HCT116 (cell line): Measurements from ENCODE around the gene MBNL2. TPM values are rescaled to one million over a fixed set of nuclear protein-coding genes. Genes with fewer than 3 reads are reported as not detected.

Source experiments
- ATAC-seq: fragments of 200-7000 bp; cut with Tn5 transposase; 2 replicates; pipeline ENCODE4 v1.9.1; 2020; ENCODE audit warnings: mild to moderate bottlenecking, moderate library complexity
- BruUV-seq: library from RNA; stranded (reverse); fragments of 400-500 nt; replicated peaks from 2 replicates; lab custom pipeline; 2021; lab: Mats Ljungman, UMichigan
- CTCF ChIA-PET: fragments of 300-600 bp; sonication (Branson Sonifier 250); formaldehyde crosslinking; loops from one replicate; lab custom pipeline; 2021; ENCODE audit warnings: antibody characterized with exemption; lab: Charles Lee
- POLR2A ChIA-PET: fragments of 300-600, 350-600 bp; sonication (Branson Sonifier 250); formaldehyde crosslinking; loops from one replicate; lab custom pipeline; 2021; ENCODE audit warnings: antibody characterized with exemption; lab: Charles Lee
- RAD21 ChIA-PET, 2 experiments: fragments of 300-600 bp; sonication (Branson Sonifier 250); formaldehyde crosslinking; loops; one replicate each; lab custom pipeline; 2023; ENCODE audit warnings: low total read pairs in 2 of 2; ENCODE audit not compliant: uncharacterized antibody in 2 of 2, unreplicated experiment in 2 of 2, low non-redundant PET in 1 of 2; lab: Charles Lee
- DNase-seq: peaks from one replicate; pipeline ENCODE4 v3.0.0-alpha.2; 2010; ENCODE audit warnings: low read depth, low spot score
- H2AFZ ChIP-seq: fragments of 200-600 bp; shearing (Covaris generic), sonication (generic); 2 replicates; pipeline ENCODE4 v1.6.1; 2017; ENCODE audit warnings: low read depth, mixed run types, mixed read lengths, antibody characterized with exemption, low read length; ENCODE audit not compliant: poor library complexity, severe bottlenecking
- H3K27ac ChIP-seq: 2 replicates; pipeline ENCODE4 v1.5.1; 2012; ENCODE audit warnings: low read depth, low read length
- H3K27me3 ChIP-seq: fragments of 200-600 bp; sonication (generic); 2 replicates; pipeline ENCODE4 v1.6.1; 2016; ENCODE audit warnings: mixed run types, low read length, mixed read lengths; ENCODE audit not compliant: insufficient read depth
- H3K36me3 ChIP-seq, 2 experiments: fragments of 200-500 bp in 1 of 2; fragments of 200-600 bp in 1 of 2; sonication (Bioruptor generic) in 1 of 2; sonication (generic) in 1 of 2; 2 replicates each; pipeline versions ENCODE4 v1.5.1 to v1.6.1; 2014 to 2016; ENCODE audit warnings: low read length in 2 of 2, inconsistent platforms in 1 of 2, mixed read lengths in 1 of 2, mixed run types in 1 of 2; ENCODE audit not compliant: insufficient read depth in 2 of 2, control insufficient read depth in 1 of 2
- H3K4me1 ChIP-seq, 2 experiments: fragments of 200-600 bp in 1 of 2; sonication (generic) in 1 of 2; 2 replicates each; pipeline versions ENCODE4 v1.5.1 to v1.6.1; 2012 to 2017; ENCODE audit warnings: low read length in 2 of 2, inconsistent platforms in 1 of 2, mild to moderate bottlenecking in 1 of 2, mixed read lengths in 1 of 2, mixed run types in 1 of 2, moderate library complexity in 1 of 2; ENCODE audit not compliant: insufficient read depth in 2 of 2, control insufficient read depth in 1 of 2
- H3K4me2 ChIP-seq: fragments of 200-600 bp; sonication (generic); 2 replicates; pipeline ENCODE4 v1.6.1; 2017; ENCODE audit warnings: mixed run types, low read length, mixed read lengths
- H3K4me3 ChIP-seq, 2 experiments: fragments of 200-600 bp in 1 of 2; sonication (generic) in 1 of 2; replicated peaks in 1 of 2; 2 replicates each; pipeline ENCODE4 v1.5.1; 2011 to 2016; ENCODE audit warnings: low read length in 2 of 2, control low read depth in 1 of 2, low read depth in 1 of 2, mild to moderate bottlenecking in 1 of 2, mixed read lengths in 1 of 2, mixed run types in 1 of 2
- H3K79me2 ChIP-seq: fragments of 200-600 bp; sonication (generic); 2 replicates; pipeline ENCODE4 v1.6.1; 2017; ENCODE audit warnings: mild to moderate bottlenecking, mixed run types, low read length, moderate library complexity, mixed read lengths; ENCODE audit not compliant: insufficient read depth
- H3K9ac ChIP-seq: fragments of 200-600 bp; sonication (generic); 2 replicates; pipeline ENCODE4 v1.6.1; 2016; ENCODE audit warnings: low read length, mixed read lengths
- H3K9me2 ChIP-seq: fragments of 200-600 bp; sonication (generic), shearing (Covaris generic); 2 replicates; pipeline ENCODE4 v1.6.1; 2017; ENCODE audit warnings: mixed run types, mild to moderate bottlenecking, moderate library complexity; ENCODE audit not compliant: insufficient read depth
- H3K9me3 ChIP-seq, 2 experiments: fragments of 200-500 bp in 1 of 2; fragments of 200-600 bp in 1 of 2; sonication (Bioruptor generic) in 1 of 2; sonication (generic) in 1 of 2; 2 replicates each; pipeline ENCODE4 v1.6.1; 2014 to 2017; ENCODE audit warnings: low read length in 2 of 2, mixed read lengths in 2 of 2, inconsistent platforms in 1 of 2, low read depth in 1 of 2, mild to moderate bottlenecking in 1 of 2, mixed run types in 1 of 2, moderate library complexity in 1 of 2; ENCODE audit not compliant: control insufficient read depth in 1 of 2, insufficient read depth in 1 of 2
- H4K20me1 ChIP-seq: fragments of 200-600 bp; sonication (generic), shearing (Covaris generic); 2 replicates; pipeline ENCODE4 v1.6.1; 2017; ENCODE audit warnings: mixed run types, mild to moderate bottlenecking, moderate library complexity; ENCODE audit not compliant: insufficient read depth
- CBX3 ChIP-seq: IDR thresholded peaks from 2 replicates; pipeline ENCODE4 v1.6.1; 2012; ENCODE audit warnings: low read depth
- EZH2 ChIP-seq: fragments of 200-600 bp; sonication (generic); IDR thresholded peaks from 2 replicates; pipeline ENCODE4 v1.6.1; 2017; ENCODE audit warnings: antibody characterized with exemption, mixed run types
- EZH2phosphoT487 ChIP-seq: fragments of 200-600 bp; IDR thresholded peaks from 2 replicates; pipeline ENCODE4 v1.6.1; 2018; ENCODE audit warnings: antibody characterized with exemption, borderline replicate concordance
- FOSL1 ChIP-seq: IDR thresholded peaks from 2 replicates; pipeline ENCODE4 v1.6.1; 2012; ENCODE audit warnings: low read depth
- JUND ChIP-seq: IDR thresholded peaks from 2 replicates; pipeline ENCODE4 v1.6.1; 2012
- TCF7L2 ChIP-seq: IDR thresholded peaks from 2 replicates; pipeline ENCODE4 v1.7.0; 2011; ENCODE audit warnings: borderline replicate concordance, inconsistent platforms; ENCODE audit not compliant: insufficient read depth, insufficient read length; ENCODE audit errors: extremely low read depth
- YY1 ChIP-seq: IDR thresholded peaks from 2 replicates; pipeline ENCODE4 v1.6.1; 2011; ENCODE audit warnings: low read length, low read depth, moderate library complexity, mild to moderate bottlenecking; ENCODE audit not compliant: insufficient replicate concordance; ENCODE audit errors: extremely low read depth
- intact Hi-C: fragments of 100-400 bp; cut with micrococcal nuclease; formaldehyde crosslinking; loops from 2 replicates; pipeline ENCODE4 v1.10.0; 2022
- total RNA-seq: library from RNA; stranded (reverse); gene quantifications from one replicate; pipeline ENCODE4 v1.2.1, GENCODE V29; 2021; ENCODE audit not compliant: unreplicated experiment

MBNL2 gene
- total RNA-seq, 1 experiment from 2014 or later, result 73.9 TPM

DNA sequence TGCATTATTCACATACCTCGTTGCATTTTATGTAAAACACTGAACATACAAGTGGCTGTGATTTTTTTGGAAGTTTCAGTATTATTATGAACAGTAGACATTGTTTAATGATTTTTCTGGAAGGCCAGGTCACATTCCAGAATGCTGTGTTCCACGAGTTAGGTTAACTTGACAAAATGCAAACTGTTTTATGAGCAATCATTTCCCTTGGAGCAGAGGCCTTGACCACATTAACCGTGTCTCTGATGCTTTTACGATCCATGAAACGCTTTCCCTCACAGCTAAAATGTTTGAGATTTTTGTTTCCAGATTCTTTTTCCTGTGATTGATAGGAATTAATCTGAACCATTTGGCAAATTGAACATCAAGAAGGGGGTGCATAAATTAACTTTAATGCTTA, 57.8 kb downstream of the MBNL2 start:
- no TSS peak for BruUV-seq
- peak overlapping the region; percentile 51 for H3K4me2 ChIP-seq

DNA sequence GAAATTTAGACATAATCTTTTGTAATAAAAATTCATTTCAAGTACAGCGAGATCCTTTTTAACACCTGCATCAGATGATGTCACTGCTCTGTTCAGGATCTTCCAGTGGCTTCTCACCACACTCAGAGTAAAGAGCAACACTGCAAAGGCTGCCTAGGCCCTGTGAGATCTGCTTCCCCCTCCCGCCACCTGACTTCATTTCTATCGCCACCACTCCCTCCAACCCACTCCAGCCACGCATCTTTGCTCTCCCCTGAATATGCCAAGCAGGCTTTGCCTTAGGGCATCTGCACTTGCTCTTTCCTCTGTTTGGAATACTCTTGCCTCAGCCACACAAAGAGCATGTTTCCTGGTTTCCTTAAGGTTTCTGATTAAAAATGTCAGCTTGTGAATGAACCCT, 58.3 kb downstream of the MBNL2 start:
- no TSS peak for BruUV-seq
- intact Hi-C loops, result no loop called here
- Histone ChIP-seq H3K27ac (peak overlapping the region; percentile 100), H3K27me3 (no peaks in the 10 kb centered on the region), H3K9ac (peak overlapping the region; percentile 54; the same call in 1 of the 2 replicates), H3K9me3 (no peaks in the 10 kb centered on the region), H3K4me2 (peak overlapping the region; percentile 51), H2AFZ (no peak overlapping the region), H3K4me1 (peaks cover 79 to 83% of the 10 kb centered on the region in 2 experiments), H4K20me1 (no peaks in the 10 kb centered on the region), H3K79me2 (peaks cover 87% of the 10 kb centered on the region), H3K36me3 (peaks cover 0 to 8% of the 10 kb centered on the region in 2 experiments; a peak in 2 of 4 replicates), H3K9me2 (no peaks in the 10 kb centered on the region), H3K4me3 (no peak overlapping the region)
- ChIA-PET CTCF (no interaction called here), RAD21 (no interaction called here), POLR2A (interaction anchor here (1.2 kb wide), 1 partner anchor 22 kb away, joined by 3 read pairs; no protein-coding TSS in a partner anchor)
- no peak for DNase-seq
- TF ChIP-seq CBX3, result 0 out of 2 replicates have a peak, but pooled peaks have one; percentile 12
- TF ChIP-seq JUND, result no peak
- ATAC-seq, result peak; percentile 37

More for the DNA sequence above, 57.8 kb downstream of the MBNL2 start:
- H4K20me1 ChIP-seq, result no peaks in the 10 kb centered on the region
- CTCF ChIA-PET, result no interaction called here
- no peak overlapping the region for H3K4me3 ChIP-seq
- no peak overlapping the region for H2AFZ ChIP-seq
- H3K4me1 ChIP-seq, result peaks cover 85 to 88% of the 10 kb centered on the region in 2 experiments
- DNase-seq, result no peak
- intact Hi-C loops, result loop anchor here (5.0 kb wide), 1 partner anchor 62 kb away; no protein-coding TSS in a partner anchor
- no peaks in the 10 kb centered on the region for H3K9me2 ChIP-seq
- RAD21 ChIA-PET, result no interaction called here
- H3K27me3 ChIP-seq, result no peaks in the 10 kb centered on the region
- no peaks in the 10 kb centered on the region for H3K9me3 ChIP-seq
- H3K36me3 ChIP-seq, result peaks cover 0 to 8% of the 10 kb centered on the region in 2 experiments; a peak in 2 of 4 replicates
- peak overlapping the region; percentile 100 for H3K27ac ChIP-seq
- H3K79me2 ChIP-seq, result peaks cover 83% of the 10 kb centered on the region
- peak; percentile 21; the same call in 1 of the 2 replicates for TF ChIP-seq FOSL1
- no peak for TF ChIP-seq TCF7L2
- TF ChIP-seq YY1, result no peak
- TF ChIP-seq EZH2, result no peak
- TF ChIP-seq EZH2phosphoT487, result no peak
- POLR2A ChIA-PET, result no interaction called here
- ATAC-seq, result 0 out of 2 replicates have a peak, but pooled peaks have one; percentile 26
- peak overlapping the region; percentile 54 for H3K9ac ChIP-seq
